Activated naive CD4-positive, alpha-beta T cell treated with anti-CD3 and anti-CD28 coated beads for 36 hours (primary cell): ENCODE data around the gene TPM3. TPM values are rescaled to one million over a fixed set of nuclear protein-coding genes. Genes with fewer than 3 reads are reported as not detected.
A peak's percentile ranks its signal among the peaks of the same experiment; 100 is the strongest.

Source experiments
- CTCF ChIA-PET: fragments of 350-600 bp; sonication (Branson Sonifier 250); formaldehyde crosslinking; loops from one replicate; lab custom pipeline; 2021; ENCODE audit warnings: antibody characterized with exemption; lab: Charles Lee
- DNase-seq: peaks from one replicate; pipeline ENCODE4 v3.0.0-alpha.2; 2020
- H3K27ac Mint-ChIP-seq: one replicate; pipeline ENCODE4 v1.8.0; 2021; ENCODE audit warnings: mild to moderate bottlenecking, mixed read lengths
- H3K27me3 Mint-ChIP-seq: one replicate; pipeline ENCODE4 v1.8.0; 2021; ENCODE audit warnings: low read depth, mixed read lengths
- H3K36me3 Mint-ChIP-seq: one replicate; pipeline ENCODE4 v1.8.0; 2021; ENCODE audit warnings: low read depth, mixed read lengths
- H3K4me1 Mint-ChIP-seq: one replicate; pipeline ENCODE4 v1.8.0; 2021; ENCODE audit warnings: low read depth, mixed read lengths
- H3K4me3 Mint-ChIP-seq: one replicate; pipeline ENCODE4 v1.8.0; 2021; ENCODE audit warnings: mild to moderate bottlenecking, moderate library complexity, mixed read lengths
- H3K9me3 Mint-ChIP-seq: one replicate; pipeline ENCODE4 v1.8.0; 2021; ENCODE audit warnings: mixed read lengths
- intact Hi-C: fragments of 100-400 bp; cut with micrococcal nuclease; formaldehyde crosslinking; loops from one replicate; pipeline ENCODE4 v1.15.1; 2023
- total RNA-seq, 2 experiments: library from RNA; stranded (reverse); gene quantifications; one replicate each; pipeline ENCODE4 v1.2.3, GENCODE V29; 2021

Gene TPM3
- total RNA-seq, 2 experiments from 2014 or later, result 587 to 611 TPM

- peak overlapping the region; percentile 90 for H3K27ac Mint-ChIP-seq
- CTCF ChIA-PET, result interaction anchor here (0.6 to 1.8 kb wide), 3 partner anchors 19 to 104 kb away, joined by 4 to 5 read pairs (median 4); no protein-coding TSS in a partner anchor
- intact Hi-C loops, result loop anchor here (5.0 kb wide), 2 partner anchors 33 to 377 kb away; partner anchors contain the start of gene UBE2Q1
- H3K36me3 Mint-ChIP-seq, result peaks cover 55% of the 10 kb centered on the region
- DNase-seq, result peak; percentile 16
- H3K4me3 Mint-ChIP-seq, result peak overlapping the region; percentile 61
- H3K4me1 Mint-ChIP-seq, result peaks cover 63% of the 10 kb centered on the region
- no peaks in the 10 kb centered on the region for H3K27me3 Mint-ChIP-seq
- no peaks in the 10 kb centered on the region for H3K9me3 Mint-ChIP-seq
These were observed 11.8 kb downstream of the TPM3 start for GRCh38 chr1:154179946-154180687.

- Mint-ChIP-seq H3K36me3 (peaks cover 59% of the 10 kb centered on the region), H3K27me3 (no peaks in the 10 kb centered on the region), H3K4me1 (peaks cover 63% of the 10 kb centered on the region), H3K4me3 (peak overlapping the region; percentile 25), H3K27ac (peak overlapping the region; percentile 90), H3K9me3 (no peaks in the 10 kb centered on the region)
- CTCF ChIA-PET, result interaction anchor here (0.6 to 1.5 kb wide), 4 partner anchors 19 to 105 kb away, joined by 3 to 5 read pairs (median 4); no protein-coding TSS in a partner anchor
- intact Hi-C loops, result no loop called here
- no peak for DNase-seq
These were observed 12.7 kb downstream of the TPM3 start for GRCh38 chr1:154178911-154179811.

- CTCF ChIA-PET, result interaction anchor here (1.2 to 1.5 kb wide), 2 partner anchors 18 to 23 kb away, joined by 3 to 5 read pairs; no protein-coding TSS in a partner anchor
- peaks cover 59% of the 10 kb centered on the region for H3K36me3 Mint-ChIP-seq
- peaks cover 64% of the 10 kb centered on the region for H3K4me1 Mint-ChIP-seq
- peak overlapping the region; percentile 45 for H3K4me3 Mint-ChIP-seq
- peak overlapping the region; percentile 90 for H3K27ac Mint-ChIP-seq
- DNase-seq, result peak; percentile 36
- no peaks in the 10 kb centered on the region for H3K9me3 Mint-ChIP-seq
- intact Hi-C loops, result no loop called here
- no peaks in the 10 kb centered on the region for H3K27me3 Mint-ChIP-seq
These were observed 13.9 kb downstream of the TPM3 start for GRCh38 chr1:154178013-154178412.

GRCh38 chr1:154176337-154176736 lies 15.6 kb downstream of the TPM3 start:
- H3K9me3 Mint-ChIP-seq, result no peaks in the 10 kb centered on the region
- H3K27ac Mint-ChIP-seq, result peak overlapping the region; percentile 52
- H3K4me1 Mint-ChIP-seq, result peaks cover 76% of the 10 kb centered on the region
- intact Hi-C loops, result no loop called here
- DNase-seq, result no peak
- CTCF ChIA-PET, result interaction anchor here (0.6 to 1.1 kb wide), 3 partner anchors 15 to 1167 kb away, joined by 3 to 4 read pairs (median 3); no protein-coding TSS in a partner anchor
- peaks cover 63% of the 10 kb centered on the region for H3K36me3 Mint-ChIP-seq
- H3K27me3 Mint-ChIP-seq, result no peaks in the 10 kb centered on the region
- H3K4me3 Mint-ChIP-seq, result no peak overlapping the region

GRCh38 chr1:154174654-154175053 lies 17.2 kb downstream of the TPM3 start:
- Mint-ChIP-seq H3K27ac (no peak overlapping the region), H3K27me3 (no peaks in the 10 kb centered on the region), H3K9me3 (no peaks in the 10 kb centered on the region), H3K4me3 (no peak overlapping the region), H3K36me3 (peaks cover 66% of the 10 kb centered on the region), H3K4me1 (peaks cover 77% of the 10 kb centered on the region)
- intact Hi-C loops, result no loop called here
- DNase-seq, result no peak
- CTCF ChIA-PET, result no interaction called here

GRCh38 chr1:154171880-154172279 lies 20.0 kb downstream of the TPM3 start:
- Mint-ChIP-seq H3K27ac (peak overlapping the region; percentile 62), H3K4me3 (no peak overlapping the region), H3K27me3 (no peaks in the 10 kb centered on the region), H3K9me3 (no peaks in the 10 kb centered on the region), H3K4me1 (peaks cover 56% of the 10 kb centered on the region), H3K36me3 (peaks cover 66% of the 10 kb centered on the region)
- CTCF ChIA-PET, result interaction anchor here (0.5 to 1.5 kb wide), 2 partner anchors 27 to 108 kb away, joined by 3 read pairs; no protein-coding TSS in a partner anchor
- DNase-seq, result no peak
- intact Hi-C loops, result loop anchor here (1.0 kb wide), 1 partner anchor 10 kb away; no protein-coding TSS in a partner anchor

GRCh38 chr1:154171223-154171583 lies 20.7 kb downstream of the TPM3 start:
- CTCF ChIA-PET, result interaction anchor here (0.8 to 1.5 kb wide), 3 partner anchors 12 to 28 kb away, joined by 3 read pairs; no protein-coding TSS in a partner anchor
- intact Hi-C loops, result loop anchor here (1.0 kb wide), 1 partner anchor 11 kb away; no protein-coding TSS in a partner anchor
- H3K36me3 Mint-ChIP-seq, result peaks cover 67% of the 10 kb centered on the region
- no peaks in the 10 kb centered on the region for H3K27me3 Mint-ChIP-seq
- peak overlapping the region; percentile 80 for H3K27ac Mint-ChIP-seq
- no peak overlapping the region for H3K4me3 Mint-ChIP-seq
- H3K4me1 Mint-ChIP-seq, result peaks cover 51% of the 10 kb centered on the region
- no peaks in the 10 kb centered on the region for H3K9me3 Mint-ChIP-seq
- DNase-seq, result no peak

GRCh38 chr1:154170547-154171222 lies 21.2 kb downstream of the TPM3 start:
- Mint-ChIP-seq H3K4me1 (peaks cover 46% of the 10 kb centered on the region), H3K27ac (peak overlapping the region; percentile 80), H3K9me3 (no peaks in the 10 kb centered on the region), H3K36me3 (peaks cover 68% of the 10 kb centered on the region), H3K27me3 (no peaks in the 10 kb centered on the region), H3K4me3 (peak overlapping the region; percentile 17)
- CTCF ChIA-PET, result interaction anchor here (0.8 to 1.5 kb wide), 3 partner anchors 11 to 29 kb away, joined by 3 read pairs; no protein-coding TSS in a partner anchor
- peak; percentile 85 for DNase-seq
- intact Hi-C loops, result loop anchor here (1.0 kb wide), 2 partner anchors 12 kb away; no protein-coding TSS in a partner anchor

GRCh38 chr1:154167461-154167860 lies 24.4 kb downstream of the TPM3 start:
- no peak for DNase-seq
- peaks cover 79% of the 10 kb centered on the region for H3K36me3 Mint-ChIP-seq
- no peaks in the 10 kb centered on the region for H3K27me3 Mint-ChIP-seq
- H3K4me1 Mint-ChIP-seq, result peaks cover 44% of the 10 kb centered on the region
- intact Hi-C loops, result no loop called here
- CTCF ChIA-PET, result no interaction called here
- no peaks in the 10 kb centered on the region for H3K9me3 Mint-ChIP-seq
- no peak overlapping the region for H3K4me3 Mint-ChIP-seq
- H3K27ac Mint-ChIP-seq, result peak overlapping the region; percentile 21

- H3K27ac Mint-ChIP-seq, result no peak overlapping the region
- no peaks in the 10 kb centered on the region for H3K9me3 Mint-ChIP-seq
- peaks cover 78% of the 10 kb centered on the region for H3K36me3 Mint-ChIP-seq
- no peak overlapping the region for H3K4me3 Mint-ChIP-seq
- no peak for DNase-seq
- no peaks in the 10 kb centered on the region for H3K27me3 Mint-ChIP-seq
- intact Hi-C loops, result no loop called here
- CTCF ChIA-PET, result no interaction called here
- H3K4me1 Mint-ChIP-seq, result peaks cover 32% of the 10 kb centered on the region
These were observed 25.7 kb downstream of the TPM3 start for GRCh38 chr1:154166207-154166606.

- DNase-seq, result no peak
- H3K27ac Mint-ChIP-seq, result no peak overlapping the region
- CTCF ChIA-PET, result interaction anchor here (0.7 to 1.3 kb wide), 5 partner anchors 11 to 170 kb away, joined by 3 to 4 read pairs (median 4); no protein-coding TSS in a partner anchor
- H3K27me3 Mint-ChIP-seq, result no peaks in the 10 kb centered on the region
- intact Hi-C loops, result loop anchor here (10.0 kb wide), 2 partner anchors 485 to 625 kb away; partner anchors contain the start of genes ILF2, NPR1 and S100A6
- H3K4me1 Mint-ChIP-seq, result peaks cover 69% of the 10 kb centered on the region
- peaks cover 7% of the 10 kb centered on the region for H3K9me3 Mint-ChIP-seq
- no peak overlapping the region for H3K4me3 Mint-ChIP-seq
- H3K36me3 Mint-ChIP-seq, result peaks cover 77% of the 10 kb centered on the region
These were observed 32.3 kb downstream of the TPM3 start for GRCh38 chr1:154159554-154159953.
